Cerebellar cortex (tissue), 1 donor: ENCODE results near the gene SPDYE11.
"Not testable (repeated sequence)": the region's sequence is repeated elsewhere in the genome, so short reads cannot be mapped to it uniquely, and the experiment has no call there.

ENCODE experiments used
- DNase-seq: peaks from one replicate; pipeline ENCODE4 v3.0.0-alpha.2; 2015; ENCODE audit warnings: low spot score

SPDYE11 gene

GRCh38 chr7:73057811-73058210 lies at the start of gene SPDYE11:
SPDYE11 (minus strand) TSS chr7:73057911; CDS start chr7:73056111, 1,800 bp downstream.
- DNase-seq = not testable (repeated sequence)

GRCh38 chr7:73085938-73086337 lies 28.2 kb upstream of the SPDYE11 start, which contains the start of gene SPDYE9:
SPDYE9 (minus strand) TSS chr7:73086038; CDS start chr7:73084238, 1,800 bp downstream.
- not testable (repeated sequence) for DNase-seq

GRCh38 chr7:73029666-73030065 lies 28.0 kb downstream of the SPDYE11 start, which contains the start of gene SPDYE8:
SPDYE8 (minus strand) TSS chr7:73029766; CDS start chr7:73027966, 1,800 bp downstream.
- DNase-seq = not testable (repeated sequence)

GRCh38 chr7:73006491-73006890 lies 51.2 kb downstream of the SPDYE11 start:
- DNase-seq = not testable (repeated sequence)

- not testable (repeated sequence) for DNase-seq
Observed at GRCh38 chr7:73005693-73006447, 51.8 kb downstream of the SPDYE11 start.

GRCh38 chr7:73005356-73005692 lies 52.4 kb downstream of the SPDYE11 start:
- not testable (repeated sequence) for DNase-seq

GRCh38 chr7:72997887-72998468 lies 59.7 kb downstream of the SPDYE11 start:
- DNase-seq = not testable (repeated sequence)
